Ishikawa (cell line): Measurements from ENCODE around the gene DOCK3.

ENCODE experiments used
- CEBPB ChIP-seq: IDR thresholded peaks from 2 replicates; pipeline ENCODE4 v1.6.1; 2012
- CREB1 ChIP-seq: IDR thresholded peaks from 2 replicates; pipeline ENCODE4 v1.6.1; 2012; ENCODE audit warnings: low read depth
- EGR1 ChIP-seq: IDR thresholded peaks from 2 replicates; pipeline ENCODE4 v1.6.1; 2012
- EP300 ChIP-seq: IDR thresholded peaks from 2 replicates; pipeline ENCODE4 v1.6.1; 2012; ENCODE audit warnings: borderline replicate concordance
- FOXM1 ChIP-seq: IDR thresholded peaks from 2 replicates; pipeline ENCODE4 v1.6.1; 2012; ENCODE audit warnings: low read depth, borderline replicate concordance
- MAX ChIP-seq: IDR thresholded peaks from 2 replicates; pipeline ENCODE4 v1.6.1; 2012
- NFIC ChIP-seq: IDR thresholded peaks from 2 replicates; pipeline ENCODE4 v1.6.1; 2012
- RAD21 ChIP-seq: IDR thresholded peaks from 2 replicates; pipeline ENCODE4 v1.6.1; 2012; ENCODE audit warnings: low read depth
- REST ChIP-seq: IDR thresholded peaks from 2 replicates; pipeline ENCODE4 v1.6.1; 2012; ENCODE audit warnings: low read depth, mild to moderate bottlenecking
- TAF1 ChIP-seq: IDR thresholded peaks from 2 replicates; pipeline ENCODE4 v1.6.1; 2012; ENCODE audit warnings: low read depth, mild to moderate bottlenecking
- TCF12 ChIP-seq: IDR thresholded peaks from 2 replicates; pipeline ENCODE4 v1.6.1; 2012; ENCODE audit warnings: low read depth
- TEAD4 ChIP-seq: IDR thresholded peaks from 2 replicates; pipeline ENCODE4 v1.6.1; 2012
- USF1 ChIP-seq: IDR thresholded peaks from 2 replicates; pipeline ENCODE4 v1.6.1; 2012
- YY1 ChIP-seq: IDR thresholded peaks from 2 replicates; pipeline ENCODE4 v1.6.1; 2012; ENCODE audit warnings: low read depth
- ZBTB7A ChIP-seq: IDR thresholded peaks from 2 replicates; pipeline ENCODE4 v1.6.1; 2012; ENCODE audit warnings: low read depth

The DOCK3 gene

GRCh38 chr3:51340989-51341636 is 666.4 kb downstream of the DOCK3 start:
- TF ChIP-seq YY1 (no peak), USF1 (peak; percentile 48; the same call in 1 of the 2 replicates), NFIC (no peak), RAD21 (no peak)

GRCh38 chr3:51343918-51344687 is 669.4 kb downstream of the DOCK3 start:
- TF ChIP-seq TAF1, result no peak
- TF ChIP-seq EP300, result no peak
- no peak for TF ChIP-seq REST
- TF ChIP-seq ZBTB7A, result no peak
- no peak for TF ChIP-seq TEAD4

GRCh38 chr3:51350751-51351150 is 676.0 kb downstream of the DOCK3 start:
- TF ChIP-seq YY1, result no peak
- TF ChIP-seq EP300, result no peak
- TF ChIP-seq ZBTB7A, result no peak
- TF ChIP-seq EGR1, result no peak
- no peak for TF ChIP-seq CREB1
- no peak for TF ChIP-seq NFIC
- TF ChIP-seq RAD21, result no peak
- no peak for TF ChIP-seq TCF12
- TF ChIP-seq USF1, result no peak
- TF ChIP-seq TAF1, result no peak
- no peak for TF ChIP-seq CEBPB
- TF ChIP-seq REST, result no peak
- no peak for TF ChIP-seq MAX
- TF ChIP-seq FOXM1, result no peak
- TF ChIP-seq TEAD4, result no peak

- TF ChIP-seq FOXM1 (no peak), EP300 (no peak), CREB1 (no peak), TCF12 (no peak), TEAD4 (no peak), MAX (no peak), REST (no peak), ZBTB7A (no peak), TAF1 (no peak)
Measured at GRCh38 chr3:51353131-51353530, 678.4 kb downstream of the DOCK3 start.
